ENCODE data around the gene NSUN5.
"Not testable (repeated sequence)": the region's sequence is repeated elsewhere in the genome, so short reads cannot be mapped to it uniquely, and the experiment has no call there.

The NSUN5 gene

GRCh38 chr7:73308665-73309214, at the start of gene NSUN5:
Gene NSUN5, minus strand, starts transcription at chr7:73308826. Its CDS starts 36 bp downstream, at chr7:73308790.
- peak; percentile 88 for DNase-seq (ENCODE audit: low read depth)

- no peak for DNase-seq (ENCODE audit: low read depth)
Measured at GRCh38 chr7:73356159-73356558, 47.5 kb upstream of the NSUN5 start.

DNA sequence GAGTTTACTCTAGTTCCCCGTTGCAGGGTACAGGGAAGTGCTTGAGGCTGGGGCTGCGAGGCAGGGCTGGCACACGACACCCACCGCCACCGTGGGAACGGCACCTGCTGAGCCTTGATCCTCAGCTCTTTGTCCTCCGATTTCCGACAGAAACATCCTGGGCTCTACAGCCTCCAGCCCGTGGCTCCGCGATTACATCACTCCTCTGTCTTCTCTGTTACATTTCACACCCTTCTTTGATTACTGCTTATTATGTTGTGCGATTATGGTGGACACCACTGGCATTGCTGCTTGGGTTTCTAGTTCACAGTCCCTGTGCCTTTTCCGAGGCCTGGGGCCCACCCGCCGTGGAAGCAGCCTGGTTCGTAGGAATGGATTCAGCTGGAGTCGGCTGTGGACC, 46.2 kb upstream of the NSUN5 start:
- no peak for DNase-seq (ENCODE audit: low read depth)

DNA sequence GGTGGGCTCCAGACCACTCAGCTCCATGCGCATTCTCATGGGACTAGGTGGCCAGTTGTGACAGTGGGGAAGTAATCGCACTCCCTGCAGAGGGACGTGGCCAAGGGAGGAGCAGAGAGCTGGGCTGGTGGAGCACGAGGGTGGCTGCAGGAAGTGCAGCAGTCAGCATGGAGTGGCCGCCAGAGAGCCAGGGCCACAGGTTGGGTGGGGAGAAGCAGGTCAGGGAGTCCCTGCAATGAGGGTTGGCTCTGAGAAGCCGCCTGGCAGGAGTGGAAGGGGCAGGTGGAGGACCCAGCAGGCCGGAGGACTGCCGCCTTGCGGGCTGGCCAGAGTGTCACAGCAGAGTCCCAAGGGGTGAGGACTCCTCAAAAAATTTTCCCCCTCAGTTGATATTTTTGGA, 45.6 kb upstream of the NSUN5 start:
- DNase-seq (ENCODE audit: low read depth) = no peak

DNA sequence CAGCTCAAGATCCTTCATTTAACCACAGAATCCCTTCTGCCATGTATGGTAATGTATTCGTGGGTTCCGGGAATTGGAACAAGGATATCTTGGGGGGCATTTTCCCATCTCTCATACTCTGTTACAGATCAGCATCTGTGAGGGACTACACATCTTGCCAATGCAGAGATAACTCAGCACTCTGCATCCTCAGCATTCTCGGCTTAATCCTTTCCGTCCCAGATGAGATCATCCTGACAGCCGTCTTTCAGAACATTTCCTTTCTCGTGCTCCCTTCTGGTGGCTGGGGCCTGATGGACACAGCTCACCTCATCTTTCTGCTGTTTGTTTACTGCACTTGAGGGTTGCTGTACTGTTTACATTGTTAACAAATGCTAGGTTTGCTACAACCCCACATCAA, 44.6 kb upstream of the NSUN5 start:
- DNase-seq (ENCODE audit: low read depth) = no peak

- DNase-seq (ENCODE audit: low read depth) = no peak
Measured at GRCh38 chr7:73352784-73353183, 44.2 kb upstream of the NSUN5 start.

- no peak for DNase-seq (ENCODE audit: low read depth)
Measured at GRCh38 chr7:73351447-73352167, 43.0 kb upstream of the NSUN5 start.

GRCh38 chr7:73350306-73351068, 41.9 kb upstream of the NSUN5 start:
- DNase-seq (ENCODE audit: low read depth) = no peak

DNA sequence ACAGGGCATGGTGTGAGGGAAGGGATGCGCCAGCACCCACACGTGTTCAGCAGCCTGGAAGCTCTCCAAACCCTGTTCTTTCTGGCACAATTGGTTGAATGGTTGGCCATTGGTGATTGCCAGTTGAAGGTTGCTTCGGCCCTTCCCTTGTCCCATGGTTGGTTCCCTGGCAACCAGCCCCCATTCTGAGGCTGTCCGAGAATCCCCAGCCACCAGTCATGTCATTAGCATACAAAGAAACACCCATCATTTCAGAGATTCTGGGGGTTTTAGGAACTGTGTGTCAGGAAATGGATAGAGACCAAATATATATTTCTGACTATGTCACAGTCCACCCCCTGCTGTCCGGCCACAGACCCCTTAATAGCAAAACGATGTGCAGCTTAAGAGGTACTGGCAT, 41.1 kb upstream of the NSUN5 start:
- DNase-seq (ENCODE audit: low read depth) = no peak

DNA sequence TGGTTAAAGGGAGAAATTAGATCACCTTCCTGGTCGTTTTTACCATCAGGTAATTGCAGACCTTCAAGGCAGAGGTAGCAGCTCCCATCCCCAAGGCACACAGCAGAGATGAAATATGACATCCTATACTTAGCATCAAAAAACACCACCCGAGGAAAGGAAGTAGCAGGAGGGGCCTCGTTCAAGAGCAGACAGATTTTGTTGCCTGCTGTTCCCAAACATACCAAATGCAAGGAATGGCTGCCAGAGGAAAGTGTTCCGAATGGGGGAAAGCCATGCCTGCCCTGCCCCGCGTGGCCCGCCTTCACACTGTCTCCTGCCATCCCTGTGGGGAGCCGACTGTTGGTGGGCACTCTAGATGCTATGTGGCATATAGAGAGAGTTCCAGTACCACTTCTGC, 37.3 kb upstream of the NSUN5 start:
- DNase-seq (ENCODE audit: low read depth) = no peak

- DNase-seq (ENCODE audit: low read depth) = no peak
Measured at GRCh38 chr7:73345538-73345937, 36.9 kb upstream of the NSUN5 start.

- DNase-seq (ENCODE audit: low read depth) = no peak
Measured at GRCh38 chr7:73343671-73344380, 35.2 kb upstream of the NSUN5 start.

- no peak for DNase-seq (ENCODE audit: low read depth)
Measured at GRCh38 chr7:73342645-73343044, 34.0 kb upstream of the NSUN5 start.

- DNase-seq (ENCODE audit: low read depth) = no peak
Measured at GRCh38 chr7:73341877-73342276, 33.3 kb upstream of the NSUN5 start.

DNA sequence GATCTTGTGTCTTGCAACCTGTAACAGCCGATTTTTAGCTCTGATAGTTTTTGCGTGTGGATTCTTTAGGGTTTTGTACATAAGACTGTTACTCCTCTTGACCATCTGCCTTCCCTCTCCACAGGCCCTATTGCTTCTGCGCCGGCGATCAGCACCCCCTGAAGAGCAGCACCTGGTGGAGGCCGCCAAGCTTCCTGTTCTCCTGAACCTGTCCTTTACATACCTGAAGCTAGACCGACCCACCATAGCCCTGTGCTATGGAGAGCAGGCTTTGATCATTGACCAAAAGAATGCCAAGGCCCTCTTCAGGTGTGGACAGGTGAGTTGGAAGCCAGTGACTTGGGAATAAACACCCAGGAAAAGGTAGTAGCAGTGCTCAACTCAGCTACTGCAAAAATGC, 31.9 kb upstream of the NSUN5 start:
- no peak for DNase-seq (ENCODE audit: low read depth)

DNA sequence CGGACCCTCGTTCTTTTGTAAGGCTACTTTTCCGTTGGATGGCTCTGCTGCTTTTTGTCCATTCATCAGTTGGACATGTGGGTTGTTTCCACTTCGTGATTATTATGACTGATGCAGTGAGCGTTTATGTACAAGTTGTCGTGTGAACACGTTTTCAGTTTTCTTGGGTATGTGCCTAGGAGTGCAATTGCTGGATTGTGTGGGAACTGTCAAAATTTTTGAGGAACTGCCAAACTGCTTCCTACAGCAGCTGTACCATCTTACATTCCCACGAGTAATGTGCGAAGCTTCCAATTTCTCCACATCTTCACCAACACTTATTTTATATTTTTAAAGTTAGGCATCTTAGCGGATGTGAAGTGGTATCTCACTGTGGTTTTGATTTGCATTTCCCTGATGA, 29.7 kb upstream of the NSUN5 start:
- DNase-seq (ENCODE audit: low read depth) = no peak

- DNase-seq (ENCODE audit: low read depth) = no peak
Measured at GRCh38 chr7:73332447-73332846, 23.8 kb upstream of the NSUN5 start.

DNA sequence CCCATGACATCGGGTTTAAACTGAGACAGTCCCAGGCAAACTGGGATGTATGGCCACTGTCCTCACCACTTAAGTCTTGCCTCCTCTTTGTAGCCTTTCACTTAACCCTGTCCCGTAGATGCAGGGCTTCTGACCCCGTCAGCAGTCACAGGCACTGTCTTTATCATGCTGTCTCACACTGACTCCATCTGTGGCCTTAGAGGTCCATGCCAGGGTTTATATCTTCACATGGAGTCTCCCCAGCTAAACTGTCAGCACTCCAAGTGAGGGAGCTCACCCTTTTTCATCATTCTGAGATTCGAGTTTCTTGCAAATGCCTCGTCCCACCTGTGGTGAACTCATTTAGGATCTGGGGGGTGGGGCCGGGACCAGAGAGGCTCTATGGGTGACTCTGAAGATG, 22.1 kb upstream of the NSUN5 start:
- DNase-seq (ENCODE audit: low read depth) = no peak

DNA sequence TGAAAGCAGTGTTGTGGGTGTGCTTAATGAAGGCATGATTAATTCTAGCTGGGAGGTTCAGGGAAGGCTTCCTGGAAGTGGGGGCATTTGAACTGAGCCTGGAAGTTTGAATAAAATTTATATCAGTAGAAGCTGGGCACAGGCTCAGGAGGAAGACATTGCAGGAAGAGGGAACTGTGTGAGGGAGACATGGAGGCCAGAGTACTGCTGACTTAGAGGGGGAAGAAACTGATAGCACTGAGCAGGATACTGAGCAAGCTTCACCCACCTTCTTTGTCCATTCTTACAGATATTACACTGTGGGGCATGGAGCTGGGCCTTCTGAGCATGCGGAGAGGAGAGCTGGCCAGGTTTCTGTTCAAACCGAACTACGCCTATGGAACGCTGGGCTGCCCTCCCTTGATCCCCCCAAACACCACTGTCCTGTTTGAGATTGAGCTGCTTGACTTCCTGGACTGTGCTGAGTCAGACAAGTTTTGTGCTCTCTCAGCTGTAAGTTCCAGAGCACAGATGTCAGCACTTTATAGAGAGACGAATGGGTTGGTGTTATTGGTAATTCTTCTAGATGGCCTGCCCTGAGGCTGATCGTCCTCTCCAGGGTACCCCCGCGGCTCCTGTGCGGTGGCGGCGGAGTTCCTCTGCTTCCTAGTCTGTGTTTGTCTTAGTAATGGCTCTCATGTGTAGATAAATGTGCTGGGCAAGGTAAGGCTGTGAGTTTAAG, 21.4 kb upstream of the NSUN5 start:
- no peak for DNase-seq (ENCODE audit: low read depth)

GRCh38 chr7:73328696-73329095, 20.1 kb upstream of the NSUN5 start:
- no peak for DNase-seq (ENCODE audit: low read depth)

- DNase-seq (ENCODE audit: low read depth) = not testable (repeated sequence)
Measured at GRCh38 chr7:73327922-73328321, 19.3 kb upstream of the NSUN5 start, which contains the start of the genes FKBP6 and TRIM50. Gene FKBP6, plus strand, starts transcription at chr7:73328161. Its CDS starts 268 bp downstream, at chr7:73328429. Gene TRIM50, minus strand, starts transcription at chr7:73328082. Its CDS starts 3,295 bp downstream, at chr7:73324787.

GRCh38 chr7:73327449-73327848, 18.8 kb upstream of the NSUN5 start:
- DNase-seq (ENCODE audit: low read depth) = not testable (repeated sequence)
